Activated naive CD8-positive, alpha-beta T cell treated with anti-CD3 and anti-CD28 coated beads, Interleukin-2, amount 50 U/mL, for 24 hours (primary cell): ENCODE data around the gene LAP3.

Experiments used
- ATAC-seq: fragments of 150-1000 bp; cut with Tn5 transposase; one replicate; pipeline ENCODE4 v1.10.0; 2021
- DNase-seq: peaks from one replicate; pipeline ENCODE4 v3.0.0; 2021
- H3K27ac Mint-ChIP-seq: one replicate; pipeline ENCODE4 v1.8.0; 2021; ENCODE audit warnings: mild to moderate bottlenecking, mixed read lengths
- H3K27me3 Mint-ChIP-seq: one replicate; pipeline ENCODE4 v1.8.0; 2021; ENCODE audit warnings: mixed read lengths
- H3K36me3 Mint-ChIP-seq: one replicate; pipeline ENCODE4 v1.8.0; 2021; ENCODE audit warnings: low read depth, mixed read lengths
- H3K4me1 Mint-ChIP-seq: one replicate; pipeline ENCODE4 v1.8.0; 2021; ENCODE audit warnings: mixed read lengths
- H3K4me3 Mint-ChIP-seq: one replicate; pipeline ENCODE4 v1.8.0; 2021; ENCODE audit warnings: mild to moderate bottlenecking, moderate library complexity, mixed read lengths
- H3K9me3 Mint-ChIP-seq: one replicate; pipeline ENCODE4 v1.8.0; 2021; ENCODE audit warnings: mixed read lengths

Gene LAP3

GRCh38 chr4:17580969-17581368, 4.0 kb downstream of the LAP3 start:
- Mint-ChIP-seq H3K9me3 (no peaks in the 10 kb centered on the region), H3K36me3 (peaks cover 66% of the 10 kb centered on the region), H3K27me3 (no peaks in the 10 kb centered on the region), H3K4me1 (peaks cover 24% of the 10 kb centered on the region), H3K27ac (no peak overlapping the region), H3K4me3 (no peak overlapping the region)
- no peak for DNase-seq
- no peak for ATAC-seq

- ATAC-seq (no peak), DNase-seq (no peak)
- peaks cover 20% of the 10 kb centered on the region for H3K4me1 Mint-ChIP-seq
- no peak overlapping the region for H3K27ac Mint-ChIP-seq
- no peak overlapping the region for H3K4me3 Mint-ChIP-seq
- no peaks in the 10 kb centered on the region for H3K27me3 Mint-ChIP-seq
- H3K36me3 Mint-ChIP-seq = peaks cover 79% of the 10 kb centered on the region
- H3K9me3 Mint-ChIP-seq = no peaks in the 10 kb centered on the region
Measured at GRCh38 chr4:17583276-17583675, 6.3 kb downstream of the LAP3 start.

- Mint-ChIP-seq H3K4me1 (peaks cover 16% of the 10 kb centered on the region), H3K9me3 (no peaks in the 10 kb centered on the region), H3K36me3 (peaks cover 78% of the 10 kb centered on the region), H3K27me3 (no peaks in the 10 kb centered on the region), H3K4me3 (no peak overlapping the region), H3K27ac (no peak overlapping the region)
- ATAC-seq (no peak), DNase-seq (no peak)
Measured at GRCh38 chr4:17583941-17584340, 6.9 kb downstream of the LAP3 start.

- Mint-ChIP-seq H3K9me3 (no peaks in the 10 kb centered on the region), H3K27ac (no peak overlapping the region), H3K4me1 (peaks cover 10% of the 10 kb centered on the region), H3K4me3 (no peak overlapping the region), H3K36me3 (peaks cover 76% of the 10 kb centered on the region), H3K27me3 (no peaks in the 10 kb centered on the region)
- ATAC-seq = no peak
- DNase-seq = no peak
Measured at GRCh38 chr4:17584521-17585213, 7.7 kb downstream of the LAP3 start.

- H3K27ac Mint-ChIP-seq = no peak overlapping the region
- no peaks in the 10 kb centered on the region for H3K9me3 Mint-ChIP-seq
- H3K36me3 Mint-ChIP-seq = peaks cover 69% of the 10 kb centered on the region
- ATAC-seq (no peak), DNase-seq (no peak)
- no peaks in the 10 kb centered on the region for H3K27me3 Mint-ChIP-seq
- peaks cover 3% of the 10 kb centered on the region for H3K4me1 Mint-ChIP-seq
- no peak overlapping the region for H3K4me3 Mint-ChIP-seq
Measured at GRCh38 chr4:17587094-17587822, 10.3 kb downstream of the LAP3 start.

- H3K36me3 Mint-ChIP-seq = peaks cover 70% of the 10 kb centered on the region
- peaks cover 5% of the 10 kb centered on the region for H3K4me1 Mint-ChIP-seq
- no peaks in the 10 kb centered on the region for H3K9me3 Mint-ChIP-seq
- DNase-seq (no peak), ATAC-seq (no peak)
- H3K27ac Mint-ChIP-seq = no peak overlapping the region
- H3K4me3 Mint-ChIP-seq = no peak overlapping the region
- no peaks in the 10 kb centered on the region for H3K27me3 Mint-ChIP-seq
Measured at GRCh38 chr4:17589355-17589754, 12.4 kb downstream of the LAP3 start.

GRCh38 chr4:17595471-17596005, 18.5 kb downstream of the LAP3 start:
- Mint-ChIP-seq H3K4me1 (peaks cover 7% of the 10 kb centered on the region), H3K27me3 (no peaks in the 10 kb centered on the region), H3K9me3 (no peaks in the 10 kb centered on the region), H3K36me3 (peaks cover 70% of the 10 kb centered on the region), H3K4me3 (no peak overlapping the region), H3K27ac (no peak overlapping the region)
- no peak for ATAC-seq
- no peak for DNase-seq

GRCh38 chr4:17597517-17597916, 20.5 kb downstream of the LAP3 start:
- H3K9me3 Mint-ChIP-seq = no peaks in the 10 kb centered on the region
- no peak overlapping the region for H3K4me3 Mint-ChIP-seq
- no peak for DNase-seq
- peaks cover 3% of the 10 kb centered on the region for H3K4me1 Mint-ChIP-seq
- peaks cover 61% of the 10 kb centered on the region for H3K36me3 Mint-ChIP-seq
- H3K27ac Mint-ChIP-seq = no peak overlapping the region
- ATAC-seq = no peak
- no peaks in the 10 kb centered on the region for H3K27me3 Mint-ChIP-seq

GRCh38 chr4:17599826-17600225, 22.8 kb downstream of the LAP3 start:
- DNase-seq = no peak
- Mint-ChIP-seq H3K4me1 (peaks cover 2% of the 10 kb centered on the region), H3K4me3 (no peak overlapping the region), H3K27ac (no peak overlapping the region), H3K27me3 (no peaks in the 10 kb centered on the region), H3K36me3 (peaks cover 48% of the 10 kb centered on the region), H3K9me3 (no peaks in the 10 kb centered on the region)
- ATAC-seq = no peak

GRCh38 chr4:17605236-17605635, 28.2 kb downstream of the LAP3 start:
- DNase-seq (no peak), ATAC-seq (no peak)
- Mint-ChIP-seq H3K9me3 (no peaks in the 10 kb centered on the region), H3K4me3 (no peak overlapping the region), H3K27ac (peak overlapping the region; percentile 27), H3K36me3 (peaks cover 28% of the 10 kb centered on the region), H3K4me1 (no peaks in the 10 kb centered on the region), H3K27me3 (no peaks in the 10 kb centered on the region)

- Mint-ChIP-seq H3K4me1 (peaks cover 47% of the 10 kb centered on the region), H3K9me3 (no peaks in the 10 kb centered on the region), H3K27ac (peak overlapping the region; percentile 95), H3K27me3 (peaks cover 3% of the 10 kb centered on the region), H3K4me3 (peak overlapping the region; percentile 93), H3K36me3 (peaks cover 22% of the 10 kb centered on the region)
- DNase-seq (no peak), ATAC-seq (peak; percentile 34)
Measured at GRCh38 chr4:17613761-17614415, 36.9 kb downstream of the LAP3 start.

- peaks cover 3% of the 10 kb centered on the region for H3K27me3 Mint-ChIP-seq
- ATAC-seq (peak; percentile 85), DNase-seq (peak; percentile 95)
- H3K36me3 Mint-ChIP-seq = peaks cover 28% of the 10 kb centered on the region
- peaks cover 55% of the 10 kb centered on the region for H3K4me1 Mint-ChIP-seq
- peak within 1 kb of the TSS; percentile 93 for H3K4me3 Mint-ChIP-seq
- peak within 1 kb of the TSS; percentile 95 for H3K27ac Mint-ChIP-seq
- no peaks in the 10 kb centered on the region for H3K9me3 Mint-ChIP-seq
Measured at GRCh38 chr4:17614416-17615299, 37.7 kb downstream of the LAP3 start, which contains the start of gene MED28. Gene MED28, plus strand, starts transcription at chr4:17614641. Its CDS starts 14 bp downstream, at chr4:17614655.

- H3K4me1 Mint-ChIP-seq = peaks cover 58% of the 10 kb centered on the region
- no peak for ATAC-seq
- H3K36me3 Mint-ChIP-seq = peaks cover 34% of the 10 kb centered on the region
- H3K4me3 Mint-ChIP-seq = peak overlapping the region; percentile 93
- peaks cover 3% of the 10 kb centered on the region for H3K27me3 Mint-ChIP-seq
- H3K27ac Mint-ChIP-seq = peak overlapping the region; percentile 53
- DNase-seq = no peak
- H3K9me3 Mint-ChIP-seq = no peaks in the 10 kb centered on the region
Measured at GRCh38 chr4:17616283-17616682, 39.3 kb downstream of the LAP3 start.

- Mint-ChIP-seq H3K27me3 (peaks cover 3% of the 10 kb centered on the region), H3K9me3 (no peaks in the 10 kb centered on the region), H3K4me3 (no peak overlapping the region), H3K36me3 (peaks cover 52% of the 10 kb centered on the region), H3K27ac (peak overlapping the region; percentile 66), H3K4me1 (peaks cover 53% of the 10 kb centered on the region)
- no peak for DNase-seq
- no peak for ATAC-seq
Measured at GRCh38 chr4:17618926-17619325, 41.9 kb downstream of the LAP3 start.
